ENCODE measurements around the gene IL1RAPL2. TPM values are rescaled to one million over a fixed set of nuclear protein-coding genes. Genes with fewer than 3 reads are reported as not detected.

Gene IL1RAPL2
- total RNA-seq, 1 donor = not detected

- Histone ChIP-seq H2AFZ (ENCODE audit: low read length) (no peak overlapping the region), H3K9me3 (ENCODE audit: low read depth, low read length) (no peaks in the 10 kb centered on the region), H3K4me3 (ENCODE audit: insufficient read depth, low read length) (no peak overlapping the region), H4K20me1 (ENCODE audit: insufficient read depth, low read length) (no peaks in the 10 kb centered on the region), H3K4me1 (ENCODE audit: insufficient read depth, low read length) (no peaks in the 10 kb centered on the region), H3K79me2 (ENCODE audit: insufficient read depth, low read length) (no peaks in the 10 kb centered on the region), H3K27me3 (ENCODE audit: insufficient read depth, low read length) (no peaks in the 10 kb centered on the region), H3K4me2 (ENCODE audit: insufficient read depth, low read length) (no peak overlapping the region), H3K27ac (ENCODE audit: low read depth, low read length) (no peak overlapping the region), H3K36me3 (ENCODE audit: insufficient read depth, low read length) (no peaks in the 10 kb centered on the region)
- DNase-seq (ENCODE audit: insufficient read length, low spot score, missing footprints) = no peak
- TF ChIP-seq CTCF (IDR thresholded peaks at IDR 0.05; ENCODE audit: extremely low read depth, low read depth, low read length) = no peak
These were observed 623.1 kb downstream of the IL1RAPL2 start for GRCh38 chrX:105189093-105189492.

DNA sequence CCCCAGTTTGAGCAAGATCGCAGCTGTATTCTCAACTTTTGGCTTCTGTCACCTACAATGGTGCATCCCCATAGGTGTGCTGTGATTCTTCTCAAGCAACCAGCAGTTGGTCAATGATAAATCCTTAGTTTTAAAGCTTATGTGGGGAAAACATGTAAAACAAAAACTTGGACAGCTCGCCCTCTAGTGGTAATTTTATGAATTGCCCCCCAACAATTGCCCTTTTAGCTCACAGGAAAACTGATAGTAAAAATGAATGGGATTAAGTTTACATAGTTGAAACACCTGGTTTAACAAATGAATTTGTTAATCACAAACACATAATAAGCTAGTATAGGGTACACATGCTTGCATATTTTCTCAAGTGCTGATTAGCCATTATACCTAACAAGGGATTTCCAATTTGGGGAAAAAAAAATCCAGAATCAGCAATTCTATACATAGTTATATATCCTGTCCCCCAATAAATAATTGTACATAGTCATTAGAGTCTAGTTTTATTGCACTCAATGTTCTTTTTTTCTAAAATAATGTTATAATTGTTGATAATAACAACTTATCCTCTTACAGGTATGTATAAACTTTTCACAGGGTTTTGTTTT is 624.4 kb downstream of the IL1RAPL2 start:
- H3K4me2 ChIP-seq (ENCODE audit: insufficient read depth, low read length) = no peak overlapping the region
- H3K9me3 ChIP-seq (ENCODE audit: low read depth, low read length) = no peaks in the 10 kb centered on the region
- no peak overlapping the region for H3K27ac ChIP-seq (ENCODE audit: low read depth, low read length)
- H3K79me2 ChIP-seq (ENCODE audit: insufficient read depth, low read length) = no peaks in the 10 kb centered on the region
- no peaks in the 10 kb centered on the region for H3K27me3 ChIP-seq (ENCODE audit: insufficient read depth, low read length)
- TF ChIP-seq CTCF (IDR thresholded peaks at IDR 0.05; ENCODE audit: extremely low read depth, low read depth, low read length) = peak; percentile 93
- no peak overlapping the region for H3K4me3 ChIP-seq (ENCODE audit: insufficient read depth, low read length)
- no peaks in the 10 kb centered on the region for H3K4me1 ChIP-seq (ENCODE audit: insufficient read depth, low read length)
- no peaks in the 10 kb centered on the region for H3K36me3 ChIP-seq (ENCODE audit: insufficient read depth, low read length)
- DNase-seq (ENCODE audit: insufficient read length, low spot score, missing footprints) = no peak
- H4K20me1 ChIP-seq (ENCODE audit: insufficient read depth, low read length) = no peaks in the 10 kb centered on the region
- no peak overlapping the region for H2AFZ ChIP-seq (ENCODE audit: low read length)

DNA sequence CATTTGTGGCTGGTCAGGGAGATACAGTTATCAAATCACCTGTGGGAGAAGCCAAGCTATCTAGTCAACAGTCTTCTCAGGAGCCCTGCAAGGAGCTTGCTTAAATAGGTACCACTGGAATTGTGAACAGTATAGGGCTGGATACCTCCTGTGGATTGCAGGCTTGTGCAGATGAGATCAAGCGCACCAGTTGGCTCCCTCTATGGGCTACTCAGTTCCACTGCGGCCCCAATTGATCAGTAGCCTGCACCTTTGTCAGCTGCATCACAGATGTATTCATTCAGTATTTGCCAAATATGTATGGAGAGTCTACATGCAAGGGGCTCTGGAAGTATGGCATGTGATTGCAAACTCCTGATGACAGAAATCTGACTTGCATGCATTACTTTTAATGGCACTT is 625.9 kb downstream of the IL1RAPL2 start:
- no peak for DNase-seq (ENCODE audit: insufficient read length, low spot score, missing footprints)
- no peaks in the 10 kb centered on the region for H3K79me2 ChIP-seq (ENCODE audit: insufficient read depth, low read length)
- no peak overlapping the region for H3K27ac ChIP-seq (ENCODE audit: low read depth, low read length)
- H3K4me2 ChIP-seq (ENCODE audit: insufficient read depth, low read length) = no peak overlapping the region
- no peaks in the 10 kb centered on the region for H3K36me3 ChIP-seq (ENCODE audit: insufficient read depth, low read length)
- TF ChIP-seq CTCF (IDR thresholded peaks at IDR 0.05; ENCODE audit: extremely low read depth, low read depth, low read length) = peak; percentile 64
- no peak overlapping the region for H2AFZ ChIP-seq (ENCODE audit: low read length)
- H4K20me1 ChIP-seq (ENCODE audit: insufficient read depth, low read length) = no peaks in the 10 kb centered on the region
- no peak overlapping the region for H3K4me3 ChIP-seq (ENCODE audit: insufficient read depth, low read length)
- no peaks in the 10 kb centered on the region for H3K4me1 ChIP-seq (ENCODE audit: insufficient read depth, low read length)
- no peaks in the 10 kb centered on the region for H3K9me3 ChIP-seq (ENCODE audit: low read depth, low read length)
- H3K27me3 ChIP-seq (ENCODE audit: insufficient read depth, low read length) = no peaks in the 10 kb centered on the region

- no peak overlapping the region for H3K4me2 ChIP-seq (ENCODE audit: insufficient read depth, low read length)
- no peaks in the 10 kb centered on the region for H3K4me1 ChIP-seq (ENCODE audit: insufficient read depth, low read length)
- no peak overlapping the region for H3K4me3 ChIP-seq (ENCODE audit: insufficient read depth, low read length)
- H3K79me2 ChIP-seq (ENCODE audit: insufficient read depth, low read length) = no peaks in the 10 kb centered on the region
- no peaks in the 10 kb centered on the region for H3K9me3 ChIP-seq (ENCODE audit: low read depth, low read length)
- no peaks in the 10 kb centered on the region for H3K36me3 ChIP-seq (ENCODE audit: insufficient read depth, low read length)
- no peak for DNase-seq (ENCODE audit: insufficient read length, low spot score, missing footprints)
- TF ChIP-seq CTCF (IDR thresholded peaks at IDR 0.05; ENCODE audit: extremely low read depth, low read depth, low read length) = no peak
- H4K20me1 ChIP-seq (ENCODE audit: insufficient read depth, low read length) = no peaks in the 10 kb centered on the region
- peaks cover 9% of the 10 kb centered on the region for H3K27me3 ChIP-seq (ENCODE audit: insufficient read depth, low read length)
- H3K27ac ChIP-seq (ENCODE audit: low read depth, low read length) = no peak overlapping the region
- H2AFZ ChIP-seq (ENCODE audit: low read length) = no peak overlapping the region
These were observed 643.4 kb downstream of the IL1RAPL2 start for GRCh38 chrX:105209406-105209805.
